GM10266 (cell line): ENCODE results near the gene ZNF423.

Experiments
- DNase-seq: peaks from one replicate; pipeline ENCODE4 v3.0.0; 2012; ENCODE audit errors: extremely low spot score
- TF ChIP-seq, protein P1 (sequence below): IDR thresholded peaks from 2 replicates; pipeline ENCODE4 v1.5.1; 2012; ENCODE audit warnings: mild to moderate bottlenecking, low read depth; ENCODE audit not compliant: control insufficient read depth, insufficient read depth; ENCODE audit errors: missing control alignments

The ZNF423 gene

DNA sequence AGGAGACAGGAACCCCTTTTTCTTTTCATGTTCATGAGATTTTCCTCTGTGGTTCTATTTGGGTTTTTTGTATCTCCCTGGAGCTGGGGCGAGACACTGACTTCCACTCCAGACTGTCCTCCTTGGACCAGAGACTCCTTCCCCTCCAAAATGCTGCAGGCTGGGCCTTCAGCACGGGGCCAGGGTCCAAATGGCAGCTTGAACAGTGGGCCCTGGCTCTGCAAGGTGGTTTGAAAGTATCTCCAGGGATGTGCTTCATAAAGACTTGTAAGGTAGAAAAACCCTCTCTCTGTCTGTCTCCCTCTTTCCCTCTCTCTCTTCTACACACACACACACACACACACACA lies 236.1 kb downstream of the ZNF423 start:
- TF ChIP-seq, protein P1, sequence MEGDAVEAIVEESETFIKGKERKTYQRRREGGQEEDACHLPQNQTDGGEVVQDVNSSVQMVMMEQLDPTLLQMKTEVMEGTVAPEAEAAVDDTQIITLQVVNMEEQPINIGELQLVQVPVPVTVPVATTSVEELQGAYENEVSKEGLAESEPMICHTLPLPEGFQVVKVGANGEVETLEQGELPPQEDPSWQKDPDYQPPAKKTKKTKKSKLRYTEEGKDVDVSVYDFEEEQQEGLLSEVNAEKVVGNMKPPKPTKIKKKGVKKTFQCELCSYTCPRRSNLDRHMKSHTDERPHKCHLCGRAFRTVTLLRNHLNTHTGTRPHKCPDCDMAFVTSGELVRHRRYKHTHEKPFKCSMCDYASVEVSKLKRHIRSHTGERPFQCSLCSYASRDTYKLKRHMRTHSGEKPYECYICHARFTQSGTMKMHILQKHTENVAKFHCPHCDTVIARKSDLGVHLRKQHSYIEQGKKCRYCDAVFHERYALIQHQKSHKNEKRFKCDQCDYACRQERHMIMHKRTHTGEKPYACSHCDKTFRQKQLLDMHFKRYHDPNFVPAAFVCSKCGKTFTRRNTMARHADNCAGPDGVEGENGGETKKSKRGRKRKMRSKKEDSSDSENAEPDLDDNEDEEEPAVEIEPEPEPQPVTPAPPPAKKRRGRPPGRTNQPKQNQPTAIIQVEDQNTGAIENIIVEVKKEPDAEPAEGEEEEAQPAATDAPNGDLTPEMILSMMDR = no peak

DNA sequence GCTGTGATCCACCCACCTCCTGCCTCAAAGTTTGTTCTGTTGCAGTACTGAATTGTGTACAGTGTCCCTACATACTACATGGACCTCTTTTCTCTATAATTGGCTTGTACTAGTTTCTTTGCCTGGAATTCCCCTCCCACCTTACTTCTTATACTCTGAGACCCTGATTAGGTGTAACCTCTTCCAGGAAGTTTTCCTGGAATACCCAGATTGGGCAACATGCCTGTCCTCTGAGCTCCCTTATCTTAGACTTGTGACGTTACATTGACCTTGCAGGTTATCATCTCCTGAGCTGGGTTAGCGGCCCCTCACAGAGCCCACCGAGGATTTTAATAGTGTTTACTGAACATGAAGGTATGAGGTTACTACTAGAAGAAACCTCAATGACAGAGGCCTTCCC lies 237.0 kb downstream of the ZNF423 start:
- DNase-seq = no peak
- TF ChIP-seq, protein P1 = no peak

More for the DNA sequence above, 236.1 kb downstream of the ZNF423 start:
- DNase-seq = no peak

DNA sequence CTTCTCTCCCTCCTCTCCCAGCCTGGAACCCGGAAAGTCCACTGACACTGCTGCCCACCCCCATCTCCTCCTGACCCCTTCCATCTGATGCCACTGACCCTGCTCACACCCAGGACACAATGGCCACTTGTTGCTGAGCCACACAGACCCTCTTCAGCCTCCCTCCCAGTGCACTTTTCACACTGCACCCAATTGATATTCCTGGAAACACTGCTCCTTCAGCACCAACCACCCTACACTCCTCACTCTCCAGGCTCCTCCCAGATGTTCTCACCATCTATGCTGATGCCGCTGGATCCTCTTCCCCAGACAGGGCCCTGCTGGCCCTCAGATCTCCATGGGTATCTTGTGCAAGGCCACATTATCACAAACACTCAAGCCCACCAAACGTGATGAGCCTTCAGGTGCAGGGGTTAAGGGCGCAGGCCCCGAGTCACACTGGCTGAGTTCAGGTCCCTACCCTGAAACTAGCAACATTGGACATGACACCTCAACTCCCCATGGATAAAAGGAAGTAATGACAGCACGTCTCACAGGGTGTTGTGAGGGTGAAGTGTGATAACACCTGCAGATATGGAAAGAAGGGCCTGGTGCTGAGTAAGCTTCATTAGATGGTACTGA lies 238.1 kb downstream of the ZNF423 start:
- DNase-seq = no peak
- TF ChIP-seq, protein P1 = no peak

DNA sequence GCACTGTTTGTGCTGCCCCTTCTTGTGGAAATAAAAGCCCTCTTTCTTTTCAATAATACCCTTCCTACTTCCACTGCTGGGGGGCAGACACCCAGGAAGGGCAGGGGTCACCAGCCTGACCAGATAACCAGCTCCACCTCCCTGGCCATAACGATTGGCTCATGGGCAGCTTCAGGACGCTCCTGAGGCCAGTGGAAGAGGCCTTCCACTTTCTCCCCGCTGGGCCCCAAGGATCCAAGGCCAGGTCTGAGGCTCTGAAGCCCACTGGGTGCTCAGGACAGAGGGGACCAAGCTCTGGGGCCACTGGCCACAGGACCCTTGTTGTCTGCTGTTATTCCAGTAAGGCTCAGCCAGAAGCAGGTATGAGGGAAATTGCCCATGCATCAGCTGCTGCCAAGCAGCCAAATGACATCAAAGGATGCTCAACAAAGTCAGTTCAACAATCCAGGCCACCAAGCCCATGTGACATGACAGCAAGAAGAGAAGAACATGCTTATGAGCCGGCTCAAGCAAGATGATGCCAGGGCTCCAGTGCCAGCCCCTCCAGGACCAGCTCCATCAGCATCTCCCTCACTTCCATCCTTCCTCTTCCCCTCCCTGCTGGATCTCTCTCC lies 238.8 kb downstream of the ZNF423 start:
- DNase-seq = no peak
- TF ChIP-seq, protein P1 = no peak

DNA sequence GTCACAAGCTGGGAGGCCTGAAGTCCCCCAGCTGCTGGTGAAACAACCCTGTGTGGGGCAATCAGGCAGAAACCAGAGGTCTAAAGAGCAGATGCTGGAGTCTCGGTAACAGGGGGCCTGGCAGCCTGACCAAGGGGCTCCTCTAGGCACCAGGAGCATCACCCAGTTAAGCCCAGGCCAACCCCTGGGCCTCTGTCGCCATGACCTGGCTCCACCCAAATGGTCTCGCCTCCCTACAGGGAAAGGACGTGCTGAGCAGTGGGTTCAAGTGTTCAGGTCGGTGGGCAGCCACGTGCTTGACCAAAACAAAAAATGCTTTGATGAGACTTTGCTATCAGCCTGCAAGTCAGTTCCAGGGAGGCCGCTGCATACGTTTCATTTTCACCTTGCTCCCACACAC lies 240.3 kb downstream of the ZNF423 start:
- TF ChIP-seq, protein P1 = no peak
- no peak for DNase-seq

DNA sequence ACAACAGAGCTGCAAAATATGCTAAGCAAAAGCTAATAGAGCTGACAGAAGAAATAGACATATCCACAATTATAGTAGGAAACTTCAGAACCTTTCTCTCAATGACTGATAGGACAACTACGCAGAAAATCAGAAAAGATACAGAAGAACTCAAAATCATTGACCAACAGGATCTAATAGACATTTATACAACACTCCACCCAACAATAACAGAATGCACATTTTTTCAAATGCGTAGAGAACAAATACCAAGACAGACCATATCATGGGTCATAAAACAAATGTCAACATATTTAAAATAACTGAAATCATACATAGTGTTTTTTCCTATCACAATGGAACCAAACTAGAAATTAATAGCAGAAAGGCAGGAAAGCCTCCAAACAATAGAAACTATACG lies 244.9 kb downstream of the ZNF423 start:
- no peak for DNase-seq
- TF ChIP-seq, protein P1 = no peak

DNA sequence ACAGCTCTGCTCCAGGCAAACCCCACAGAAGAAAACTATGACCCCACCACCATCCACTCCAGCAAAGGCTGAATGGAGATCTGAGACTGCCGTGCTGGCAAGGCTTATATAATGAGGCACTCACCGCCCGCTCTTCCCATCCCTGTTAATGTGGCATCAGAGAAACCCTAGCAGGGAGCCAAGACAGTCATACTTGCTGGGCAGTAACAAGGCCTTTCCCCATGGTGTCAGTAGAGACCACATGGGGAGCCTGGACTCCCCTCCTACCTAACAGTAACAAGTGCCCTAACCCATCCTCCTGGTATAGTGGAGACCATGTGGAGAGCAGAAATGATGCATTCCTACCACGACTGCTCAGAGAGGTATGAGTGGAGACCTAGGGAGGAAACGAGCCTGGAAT lies 247.1 kb downstream of the ZNF423 start:
- DNase-seq = no peak
- TF ChIP-seq, protein P1 = peak; percentile 0
